ENCODE data around the gene CENPP.

The CENPP gene

DNA sequence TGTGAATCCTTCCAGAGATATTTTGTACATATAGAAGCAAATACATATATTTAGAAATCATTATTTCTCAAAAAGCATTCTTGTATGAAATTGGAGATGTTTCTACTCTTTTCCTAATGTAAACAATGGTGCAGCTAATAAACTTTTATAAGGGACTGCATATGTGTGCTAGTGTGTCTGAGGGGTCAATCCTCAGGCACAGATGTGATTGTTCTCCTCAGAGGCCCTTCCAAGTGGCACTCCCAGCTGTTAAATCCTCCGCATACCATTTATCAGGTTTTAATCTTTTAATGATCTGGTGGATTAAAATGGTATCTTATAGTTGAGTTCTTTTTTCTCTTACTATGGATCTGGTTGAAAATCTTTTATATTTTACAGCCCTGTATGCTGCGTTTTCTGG is 104.1 kb downstream of the CENPP start:
- DNase-seq: no peak

DNA sequence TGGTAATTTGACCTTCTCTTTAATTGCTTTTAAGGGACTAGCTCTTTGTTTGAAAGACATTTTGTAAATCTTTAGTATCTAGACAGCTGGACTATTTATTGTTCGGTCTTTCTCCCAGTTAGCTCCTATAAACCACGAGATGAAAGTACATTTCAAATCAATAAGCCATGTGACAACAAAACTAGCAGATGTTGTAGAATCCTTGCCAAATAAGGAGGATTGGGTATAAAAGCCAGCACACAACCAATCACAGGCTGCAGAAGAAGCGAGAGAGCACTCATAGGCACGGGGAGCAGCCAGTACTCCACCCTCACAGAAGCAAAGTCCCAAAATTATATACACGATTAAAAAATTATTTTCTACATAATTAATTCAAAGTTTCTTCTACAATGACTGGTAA is 106.6 kb downstream of the CENPP start:
- no peak for DNase-seq

DNA sequence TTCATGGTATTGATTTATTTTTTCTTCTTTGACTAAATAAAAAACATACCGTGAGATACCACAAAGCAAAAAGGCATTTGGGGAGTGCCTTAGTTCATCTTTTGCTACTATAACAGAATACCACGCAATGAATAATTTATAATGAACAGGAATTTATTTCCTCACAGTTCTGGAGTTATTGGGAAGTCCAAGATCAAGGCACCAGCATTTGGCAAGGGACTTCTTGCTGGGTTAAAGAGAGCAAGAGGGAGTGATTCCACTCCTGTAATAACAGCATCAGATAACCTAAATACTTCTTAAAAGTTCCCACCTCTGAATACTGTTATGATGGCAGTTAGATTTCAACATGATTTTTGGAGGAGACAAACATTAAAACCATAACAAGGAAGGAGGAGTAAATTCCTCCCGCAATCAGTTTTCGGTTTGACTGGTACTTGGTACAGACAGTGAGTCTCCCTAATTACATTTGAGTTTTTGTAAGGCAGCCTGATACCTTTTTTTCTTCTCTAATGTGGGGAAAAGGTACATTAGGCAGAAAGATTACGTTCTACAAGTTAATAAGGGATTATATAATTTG is 107.3 kb downstream of the CENPP start:
- no peak for DNase-seq

DNA sequence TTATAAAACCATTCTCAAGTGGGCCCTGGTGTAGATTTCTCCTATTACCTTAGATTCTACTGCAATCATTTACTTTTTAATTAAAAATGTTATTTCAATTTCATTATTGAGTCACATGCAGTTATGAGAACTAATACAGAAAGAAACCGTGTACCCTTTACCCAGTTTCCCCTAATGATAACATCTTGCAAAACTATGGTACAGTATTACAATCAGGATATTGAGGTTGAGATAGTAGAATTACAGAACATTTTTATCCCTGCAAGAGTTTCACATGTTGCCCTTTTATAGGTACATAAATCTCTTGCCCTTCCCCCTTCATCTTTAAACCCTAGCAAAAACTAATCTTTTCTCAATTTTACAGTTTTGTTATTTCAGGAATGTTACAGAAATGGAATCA is 109.5 kb downstream of the CENPP start:
- DNase-seq: no peak

DNA sequence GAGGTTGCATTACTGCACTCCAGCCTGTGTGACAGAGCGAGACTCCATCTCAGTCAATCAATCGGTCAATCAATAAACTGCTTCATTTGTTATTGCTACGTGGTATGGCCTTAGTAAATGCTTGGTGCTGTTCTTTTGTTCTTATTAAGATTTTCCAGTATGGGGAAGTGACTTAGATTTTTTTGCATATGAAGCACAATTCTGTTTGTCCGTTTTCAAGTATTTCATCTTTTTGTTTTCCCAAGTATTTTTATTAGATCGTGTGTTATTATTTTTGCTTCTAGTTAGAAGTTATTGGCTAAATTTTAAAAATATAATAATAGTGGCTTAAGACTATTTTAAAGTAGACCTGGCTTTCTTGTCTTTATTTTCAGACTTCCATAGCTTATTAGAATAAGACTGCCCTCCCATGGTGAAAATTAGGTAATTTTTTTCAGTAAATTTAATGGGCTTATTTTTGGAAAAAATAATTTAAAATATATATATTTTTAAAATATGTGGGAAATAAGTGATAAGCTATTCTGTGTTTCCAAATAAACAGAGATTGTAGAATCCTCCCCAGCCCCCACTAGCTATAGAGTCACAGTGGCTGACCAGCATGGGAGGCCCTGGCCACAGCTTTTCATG is 113.3 kb downstream of the CENPP start:
- DNase-seq: no peak

DNA sequence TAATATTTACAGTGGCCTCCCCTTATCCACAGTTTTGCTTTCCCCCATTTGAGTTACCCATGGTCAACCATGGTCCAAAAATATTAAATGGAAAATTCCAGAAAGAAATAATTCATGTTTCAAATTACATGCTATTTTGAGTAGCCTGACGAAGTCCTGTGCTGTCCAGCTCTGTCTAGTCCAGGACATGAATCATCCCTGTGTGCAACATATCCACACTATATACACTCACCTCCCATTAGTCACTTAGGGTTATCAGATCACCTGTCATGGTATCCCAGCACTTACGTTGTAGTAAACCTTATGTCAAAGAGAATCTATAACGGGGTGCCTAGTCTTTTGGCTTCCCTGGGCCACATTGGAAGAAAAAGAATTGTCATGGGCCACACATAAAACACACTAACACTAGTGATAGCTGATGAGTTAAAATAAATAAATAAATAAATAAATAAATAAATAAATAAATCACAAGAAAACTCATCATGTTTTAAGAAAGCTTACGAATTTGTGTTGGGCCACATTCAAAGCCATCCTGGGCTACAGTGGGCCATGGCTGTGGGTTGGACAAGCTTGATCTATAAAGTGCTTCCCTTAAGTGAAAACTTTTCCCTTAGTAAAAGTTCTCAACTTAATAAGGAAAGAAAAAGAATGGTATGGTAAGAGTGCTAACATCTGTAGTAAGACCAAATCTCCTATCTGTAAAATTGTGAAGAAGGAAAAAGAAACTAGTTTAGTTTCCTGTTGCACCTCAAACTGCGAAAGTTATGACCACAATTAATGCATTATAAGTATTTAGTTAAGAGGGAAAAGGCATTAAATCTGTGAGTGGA is 114.4 kb downstream of the CENPP start:
- DNase-seq: no peak

DNA sequence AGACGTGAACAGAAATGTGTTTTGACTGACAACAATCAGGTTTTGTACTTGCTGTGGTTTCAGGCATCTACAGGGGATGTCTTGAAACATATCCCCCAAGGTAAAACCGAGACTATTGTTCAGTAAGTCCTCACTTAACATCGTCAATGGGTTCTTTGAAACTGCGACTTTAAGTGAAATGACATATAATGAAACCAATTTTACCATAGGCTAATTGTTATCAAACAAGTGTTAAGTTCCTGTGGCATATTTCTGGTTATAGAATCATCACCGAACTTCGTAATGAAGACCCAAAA is 114.9 kb downstream of the CENPP start:
- DNase-seq: no peak

DNA sequence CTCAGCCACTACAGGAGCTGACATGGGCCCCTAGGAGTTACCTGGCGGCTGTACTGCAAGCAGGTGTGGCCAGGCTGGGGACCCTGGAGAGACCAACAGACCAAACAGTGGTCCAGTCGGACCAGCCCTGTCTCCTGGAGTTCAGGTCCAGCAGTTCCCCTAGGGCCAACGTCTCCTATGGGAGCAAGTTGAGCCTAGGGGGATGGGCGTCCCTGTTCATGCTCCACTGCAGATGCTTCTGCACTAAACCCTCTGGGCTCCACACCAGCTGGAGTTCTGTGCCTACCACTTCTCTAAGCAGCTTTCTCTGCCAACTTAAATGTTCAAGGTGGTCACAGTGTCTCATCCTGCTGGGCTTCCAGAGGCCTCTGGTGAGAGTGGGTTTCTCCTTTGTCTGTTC is 119.1 kb downstream of the CENPP start:
- no peak for DNase-seq

DNA sequence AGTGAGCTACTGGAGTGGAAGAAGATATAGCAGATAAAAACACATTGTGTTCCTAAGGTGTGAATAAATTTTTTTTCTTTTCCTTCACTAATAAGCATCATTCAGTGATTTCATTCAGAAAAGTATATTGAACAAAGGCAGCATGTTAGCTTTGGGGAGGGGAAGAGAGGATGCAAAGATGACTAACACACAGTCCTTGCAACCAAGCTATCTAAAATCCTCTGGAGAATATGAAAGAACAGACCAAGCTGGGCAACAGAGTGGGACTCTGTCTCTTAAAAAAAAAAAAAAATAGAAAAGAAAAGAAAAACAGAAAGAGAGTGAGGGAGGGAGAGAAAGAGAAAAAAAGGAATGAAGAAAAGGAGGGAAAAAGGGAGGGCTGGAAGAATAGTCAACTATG is 120.8 kb downstream of the CENPP start:
- no peak for DNase-seq

DNA sequence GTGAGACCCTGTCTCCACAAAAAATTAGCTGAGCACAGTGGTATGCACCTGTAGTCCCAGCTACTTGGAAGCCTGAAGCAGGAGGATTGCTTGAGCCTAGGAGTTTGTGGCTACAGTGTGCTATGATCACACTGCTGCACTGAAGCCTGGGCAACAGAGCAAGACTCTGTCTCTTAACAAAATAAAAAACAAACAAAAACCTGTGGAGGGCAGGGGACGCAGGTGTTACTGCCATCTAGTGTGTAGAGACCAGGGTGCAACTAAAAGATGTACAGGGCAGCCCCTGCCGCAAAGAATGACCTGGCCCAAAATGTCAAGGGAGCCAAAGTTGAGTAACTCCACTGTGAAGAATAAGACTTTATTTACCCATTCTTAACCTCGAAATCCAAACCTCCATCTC is 129.5 kb downstream of the CENPP start:
- DNase-seq: no peak

DNA sequence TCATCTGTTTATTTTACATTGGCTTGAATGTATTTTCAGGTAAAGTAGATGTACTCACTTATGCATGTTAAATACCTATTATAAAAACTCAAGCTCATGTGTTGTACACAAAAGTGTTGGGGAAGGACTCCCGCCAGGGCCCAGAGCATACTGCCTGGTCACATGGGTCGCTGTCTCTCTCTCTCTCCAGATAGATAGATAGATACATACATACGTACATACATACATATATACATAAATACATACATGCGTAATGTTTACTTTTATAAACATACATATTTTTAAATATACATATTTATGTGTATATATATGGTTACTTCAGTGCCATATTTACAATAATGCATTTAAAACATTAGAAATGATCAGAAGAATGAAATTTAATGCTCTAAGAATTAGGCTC is 131.8 kb downstream of the CENPP start:
- no peak for DNase-seq

DNA sequence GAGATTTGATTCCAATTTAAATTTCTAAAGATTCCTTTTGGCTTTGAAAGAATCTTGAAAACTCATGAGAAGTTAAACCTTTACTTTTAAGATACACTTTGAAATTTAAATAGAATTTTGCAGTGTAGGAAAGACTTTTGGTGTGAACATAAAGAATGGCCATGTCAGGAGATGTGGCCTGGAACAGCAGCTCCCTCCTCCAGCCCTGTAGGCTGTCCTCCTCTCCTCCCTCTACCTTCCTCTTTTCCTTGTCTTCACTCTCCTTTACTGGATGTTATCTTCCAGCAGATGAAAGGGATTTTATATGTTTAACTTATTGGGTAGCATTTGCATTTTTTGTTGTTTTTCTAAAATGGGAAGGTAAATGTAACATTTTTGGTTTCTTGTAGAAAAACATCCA is 137.6 kb downstream of the CENPP start:
- no peak for DNase-seq

DNA sequence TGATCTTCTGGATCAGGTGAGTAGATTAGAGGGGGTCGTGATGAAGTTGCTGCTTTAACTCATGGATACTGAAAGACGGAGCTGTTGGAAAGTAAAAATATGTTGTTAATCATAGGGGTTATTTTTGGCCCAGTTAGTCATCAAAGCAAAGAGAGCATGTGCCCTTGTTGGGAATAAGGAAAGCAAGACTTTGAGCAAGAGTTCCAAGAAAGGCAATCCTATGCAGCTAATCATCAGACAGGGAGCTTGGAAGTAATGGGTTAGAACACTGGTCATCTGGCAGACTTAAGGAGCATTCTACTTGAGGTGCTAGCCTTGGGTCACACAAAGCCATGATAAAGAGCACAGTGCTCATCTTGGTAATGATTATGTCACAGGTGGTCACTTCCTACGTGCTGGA is 138.2 kb downstream of the CENPP start:
- DNase-seq: no peak

DNA sequence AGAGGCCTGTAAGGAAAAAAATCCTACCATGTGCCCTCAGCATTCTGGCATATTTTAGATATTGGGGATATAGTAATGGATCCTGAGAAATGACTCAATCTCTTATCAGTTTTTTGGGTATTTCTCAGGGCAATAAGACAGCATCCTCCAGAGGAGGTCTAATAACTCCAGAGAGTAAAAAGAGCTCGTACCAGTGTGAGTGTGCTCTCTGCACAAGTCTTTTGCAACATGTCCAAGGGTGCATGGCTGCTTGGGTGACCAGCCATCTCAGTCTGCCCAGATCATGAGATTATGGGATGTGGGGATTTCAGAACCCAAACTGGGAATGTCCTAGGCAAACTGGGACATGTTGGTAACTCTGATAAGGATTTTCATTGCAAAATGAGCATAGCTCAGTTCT is 141.3 kb downstream of the CENPP start:
- DNase-seq: no peak

DNA sequence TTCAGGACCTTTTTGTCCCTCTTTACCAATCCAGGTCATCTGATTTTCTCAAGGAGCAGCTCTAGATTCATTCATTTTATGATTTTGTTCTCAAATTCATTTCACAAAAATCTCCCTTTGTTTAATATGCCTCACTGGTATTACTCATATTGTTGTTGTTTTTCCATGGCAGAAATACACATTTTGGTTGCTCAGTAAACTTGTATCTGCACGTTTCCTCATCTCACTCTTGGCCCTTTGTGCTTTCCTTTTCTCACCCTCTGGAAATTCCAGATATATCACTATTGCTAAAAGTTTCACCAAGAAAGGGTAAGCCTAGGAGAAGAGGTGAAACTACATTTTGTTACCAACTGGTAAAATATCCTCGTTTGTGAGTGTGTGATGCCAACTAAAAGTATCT is 141.8 kb downstream of the CENPP start:
- no peak for DNase-seq

DNA sequence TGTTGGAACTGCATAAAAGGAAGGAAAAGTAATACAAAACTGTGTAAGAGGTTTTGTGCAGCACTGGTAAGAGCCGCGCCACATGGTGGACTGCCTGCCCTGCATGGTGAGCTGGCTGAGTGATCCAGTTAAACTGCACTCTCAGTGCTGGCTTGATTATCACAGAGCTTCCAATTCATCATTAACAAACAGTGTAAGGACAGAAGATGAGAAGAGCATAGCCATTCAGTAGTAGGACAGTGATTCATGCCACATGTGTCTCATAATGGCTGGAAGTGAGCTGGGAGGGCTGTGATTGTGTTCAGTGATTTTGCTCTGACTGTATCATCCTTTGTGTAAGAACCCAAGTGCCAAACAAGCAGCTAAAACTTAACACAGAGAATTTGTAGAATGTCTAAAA is 142.5 kb downstream of the CENPP start:
- DNase-seq: no peak

DNA sequence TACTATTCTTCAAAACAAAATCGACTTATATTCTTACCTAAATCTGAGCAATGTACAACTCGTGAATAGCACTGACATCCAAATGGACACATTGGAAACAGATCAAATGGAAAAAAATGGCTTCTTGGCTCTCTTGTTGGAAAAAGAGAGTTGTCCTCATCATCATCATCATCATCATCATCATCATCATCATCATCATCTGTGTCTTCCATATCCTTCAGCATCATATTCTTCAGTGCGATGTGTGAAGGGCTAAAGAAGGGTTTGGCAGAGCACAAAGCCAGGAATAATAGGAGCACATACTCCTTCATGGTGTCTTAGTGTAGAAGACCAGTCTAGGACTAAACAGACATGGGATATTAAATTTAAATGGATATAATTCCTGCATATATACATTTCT is 148.8 kb downstream of the CENPP start:
- no peak for DNase-seq

DNA sequence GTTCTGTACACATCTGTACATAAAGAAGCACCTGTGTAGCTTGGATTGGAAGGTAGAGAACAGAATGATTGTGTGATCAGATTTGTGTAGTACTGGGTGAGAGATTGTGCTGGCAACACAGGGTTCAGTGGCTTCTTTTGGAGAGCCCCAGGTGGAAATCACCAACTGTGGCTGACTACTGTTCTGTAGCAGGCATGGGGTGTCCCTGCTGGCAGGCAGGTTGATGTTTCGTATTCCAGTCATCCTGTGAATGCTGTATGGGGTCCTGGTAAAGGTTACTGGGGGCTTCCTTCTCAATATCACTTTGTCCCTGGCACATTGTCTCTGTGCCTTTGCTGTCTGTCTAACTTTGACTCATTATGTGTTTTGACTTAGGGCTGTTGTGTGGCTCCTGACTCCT is 151.2 kb downstream of the CENPP start:
- DNase-seq: no peak

DNA sequence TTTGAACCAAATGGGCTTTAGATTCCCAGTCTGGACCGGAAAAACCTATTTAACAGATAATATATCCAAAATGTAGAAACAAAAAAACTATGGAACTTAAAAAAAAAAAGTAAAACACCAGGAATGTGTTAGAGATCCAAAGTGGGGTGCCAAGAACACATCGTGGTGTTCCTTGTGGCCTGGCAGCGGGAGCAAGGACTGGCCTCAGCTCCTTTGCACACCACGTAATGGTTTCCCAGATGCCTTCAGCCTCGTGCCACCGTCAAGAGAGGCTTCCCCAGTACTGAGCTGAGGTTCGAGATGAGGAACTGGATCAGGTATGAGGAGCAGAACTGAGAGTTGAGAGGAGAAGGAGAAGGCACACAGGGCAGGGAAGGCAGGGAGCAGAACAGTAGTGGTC is 153.0 kb downstream of the CENPP start:
- DNase-seq: no peak

DNA sequence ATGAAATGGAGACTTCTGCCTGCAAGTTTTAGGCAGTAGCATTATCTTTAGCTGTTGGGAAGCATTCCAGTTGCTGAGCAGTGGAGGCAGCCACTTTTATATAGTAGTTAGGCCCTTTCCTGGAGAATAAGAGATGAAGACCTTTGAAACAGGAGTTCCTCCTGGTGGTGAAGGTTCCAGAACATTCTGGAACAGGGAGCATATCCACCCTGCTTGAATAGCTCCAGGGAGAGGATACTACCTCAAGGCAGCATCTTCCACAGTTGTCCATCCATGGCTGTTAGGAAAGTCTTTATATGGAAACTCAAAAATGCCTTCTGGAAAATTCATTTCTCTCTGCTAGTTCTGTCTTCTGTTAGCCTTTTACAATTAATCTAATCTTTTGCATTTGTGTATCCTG is 153.6 kb downstream of the CENPP start:
- DNase-seq: no peak

DNA sequence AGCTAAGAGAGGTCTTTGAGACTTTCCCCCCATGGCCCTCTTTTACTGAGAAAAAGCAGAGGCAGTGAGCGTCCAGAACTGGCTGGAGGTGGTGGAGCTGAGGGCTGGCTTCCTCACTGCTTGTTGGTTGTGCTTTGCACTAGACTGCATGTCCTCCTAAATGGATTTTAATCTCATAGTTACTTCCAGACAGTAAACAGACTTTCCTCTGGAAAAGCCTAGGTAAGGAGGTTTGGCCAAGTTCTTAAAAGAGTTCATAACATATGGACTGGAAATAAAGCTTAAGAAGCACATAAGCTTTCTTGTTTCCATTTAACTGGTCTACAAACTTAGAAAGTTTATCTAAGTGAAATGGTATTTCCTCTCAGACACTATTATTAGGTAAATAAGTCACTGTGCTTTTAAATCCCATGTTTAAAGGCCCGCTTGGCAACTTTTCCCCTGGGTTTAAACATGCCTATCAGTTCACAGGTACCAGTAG is 154.6 kb downstream of the CENPP start:
- no peak for DNase-seq

DNA sequence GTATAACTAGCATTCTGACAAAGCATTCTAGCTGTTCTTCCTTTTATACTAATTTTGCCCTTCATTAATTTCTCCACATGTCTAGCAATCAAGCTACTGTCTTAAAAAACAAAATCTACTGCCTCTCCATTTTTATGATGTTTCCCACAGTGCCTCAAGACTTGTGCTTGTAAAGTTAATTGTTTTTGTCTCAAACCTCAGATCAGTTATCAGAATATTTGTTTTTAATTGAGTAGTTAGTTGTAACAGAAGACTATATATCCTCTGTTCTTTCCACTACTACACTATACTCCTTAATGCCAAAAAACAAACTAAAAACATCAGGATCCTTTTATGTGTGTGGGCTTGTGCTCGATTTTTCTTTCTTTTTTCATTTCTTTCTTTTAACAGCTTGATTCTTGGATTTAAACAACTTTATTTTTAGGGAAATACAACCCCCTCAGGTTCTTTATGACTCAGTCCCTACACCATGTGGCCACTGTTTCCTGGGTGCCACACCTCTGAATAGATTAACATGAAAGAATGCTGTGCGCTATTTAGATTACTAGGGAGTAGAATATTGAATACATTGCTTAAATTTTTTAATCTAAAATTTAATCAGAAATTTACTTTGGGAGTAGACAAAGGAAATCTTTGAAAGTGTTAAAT is 155.4 kb downstream of the CENPP start:
- DNase-seq: no peak

DNA sequence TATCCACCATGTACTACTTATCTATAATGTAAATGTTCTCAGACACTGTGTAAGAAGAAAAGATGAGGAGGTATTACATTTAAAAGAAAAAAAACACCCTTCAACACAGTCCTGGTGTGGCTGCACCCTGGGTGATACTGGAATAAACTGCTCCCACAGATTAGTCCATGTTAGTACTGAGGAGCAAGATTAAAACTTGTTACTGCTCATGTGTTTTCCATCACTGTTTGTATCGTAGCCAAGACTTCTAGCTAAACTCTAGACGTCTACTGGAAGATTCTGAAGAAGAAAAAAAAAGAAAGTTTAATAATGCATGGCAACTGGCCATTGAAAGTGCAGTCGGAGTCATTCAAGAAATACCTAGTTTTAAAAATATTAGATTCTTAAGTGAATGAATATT is 156.6 kb downstream of the CENPP start, which contains the start of gene ASPN:
Gene ASPN (minus strand): TSS at position 178 of the 400 bp plus-strand sequence.
- DNase-seq: no peak

DNA sequence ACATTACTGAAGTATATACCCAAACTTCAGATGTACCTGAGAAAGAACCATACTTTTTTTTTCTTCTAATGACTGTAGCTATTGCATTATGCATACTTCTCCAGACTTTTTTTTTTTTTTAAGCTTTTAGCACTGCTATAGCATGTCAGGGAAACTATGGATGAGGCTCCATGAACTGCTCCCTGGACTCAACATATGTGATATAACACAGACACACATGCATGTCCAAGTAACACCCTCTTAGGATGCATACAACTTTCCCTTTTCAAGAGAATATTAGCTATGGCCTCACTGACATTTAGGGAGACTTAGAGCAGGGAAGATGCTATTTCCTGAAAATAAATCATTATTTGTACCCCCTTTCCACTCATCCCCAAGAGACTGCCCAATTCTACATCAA is 157.1 kb downstream of the CENPP start:
- no peak for DNase-seq

Data from NCI-H1417 treated with DMSO at 0.1 percent for 48 hours (cell line).